ENCODE data around the gene TDRD15.
"Not testable (repeated sequence)": the region's sequence is repeated elsewhere in the genome, so short reads cannot be mapped to it uniquely, and the experiment has no call there.

Gene TDRD15

DNA sequence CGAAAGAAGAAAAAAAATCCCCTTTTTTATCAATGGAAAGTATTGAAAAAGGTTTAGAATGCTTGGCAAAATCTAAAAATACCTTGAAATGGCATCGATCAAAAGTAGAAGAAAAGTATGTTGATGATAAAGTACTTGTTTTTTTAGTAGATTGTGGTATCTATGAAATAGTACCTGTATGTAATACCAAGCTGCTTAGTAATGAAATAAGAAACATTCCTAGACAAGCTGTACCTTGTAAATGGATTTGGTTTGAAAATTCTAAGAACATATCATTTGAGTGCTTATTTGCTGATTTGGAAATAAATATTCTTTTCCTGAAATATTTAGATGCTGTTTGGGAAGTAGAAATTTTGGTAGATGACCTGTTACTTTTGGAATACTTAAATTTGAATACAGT, 18.4 kb downstream of the TDRD15 start:
- in situ Hi-C loops (cut with HindIII; ENCODE audit: low sequenced_read_pairs) = no loop called here

DNA sequence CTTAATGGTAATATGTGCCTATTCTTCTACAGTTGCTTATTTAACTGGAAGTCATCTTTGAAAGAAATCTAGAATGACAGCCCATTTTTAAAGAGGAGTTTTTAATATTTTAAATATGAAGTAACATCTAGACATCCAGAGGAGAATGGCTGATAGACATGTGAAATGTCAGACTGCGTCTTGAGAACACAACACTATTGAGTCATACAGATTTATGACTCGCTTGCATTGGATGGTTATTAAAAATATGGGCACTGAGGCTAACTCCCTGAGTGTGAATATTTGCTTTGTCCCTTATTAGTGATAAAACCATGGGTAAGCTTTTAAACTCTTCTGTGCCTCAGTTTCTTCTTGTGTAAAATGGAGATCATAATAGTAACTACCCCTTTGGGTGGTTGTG, 22.9 kb downstream of the TDRD15 start:
- in situ Hi-C loops (cut with HindIII; ENCODE audit: low sequenced_read_pairs) = no loop called here

DNA sequence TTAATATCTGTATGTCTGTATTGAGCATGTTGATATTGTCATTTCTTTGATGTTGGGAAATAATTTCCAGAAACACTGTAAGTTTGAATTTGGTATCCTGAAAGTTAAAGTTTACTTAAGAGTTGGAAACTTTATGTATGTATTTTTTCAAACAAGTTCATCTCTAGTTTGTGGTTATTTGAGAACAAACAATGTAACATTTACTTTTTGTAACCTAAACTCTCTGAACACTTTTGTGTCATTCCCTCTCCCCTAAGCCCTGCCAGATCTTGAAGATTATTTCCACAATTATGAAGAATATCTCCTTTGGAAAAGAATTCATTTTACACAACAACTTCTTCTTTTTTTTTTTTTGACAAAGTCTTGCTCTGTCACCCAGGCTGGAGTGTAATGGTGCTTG, 24.9 kb downstream of the TDRD15 start:
- in situ Hi-C loops (cut with HindIII; ENCODE audit: low sequenced_read_pairs) = no loop called here

DNA sequence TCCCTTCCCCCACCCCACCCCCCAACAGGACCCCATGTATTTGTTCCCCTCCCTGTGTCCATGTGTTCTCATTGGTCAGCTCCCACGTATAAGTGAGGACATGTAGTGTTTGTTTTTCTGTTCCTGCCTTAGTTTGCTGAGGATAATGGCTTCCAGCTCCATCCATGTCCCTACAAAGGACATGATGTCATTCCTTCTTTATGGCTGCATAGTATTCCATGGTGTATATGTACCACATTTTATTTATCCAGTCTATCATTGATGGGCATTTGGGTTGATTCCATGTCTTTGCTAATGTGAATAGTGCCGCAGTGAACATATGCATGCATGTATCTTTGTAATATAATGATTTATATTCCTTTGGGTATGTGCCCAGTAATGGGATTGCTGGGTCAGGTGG, 27.5 kb downstream of the TDRD15 start:
- in situ Hi-C loops (cut with HindIII; ENCODE audit: low sequenced_read_pairs) = not testable (repeated sequence)

DNA sequence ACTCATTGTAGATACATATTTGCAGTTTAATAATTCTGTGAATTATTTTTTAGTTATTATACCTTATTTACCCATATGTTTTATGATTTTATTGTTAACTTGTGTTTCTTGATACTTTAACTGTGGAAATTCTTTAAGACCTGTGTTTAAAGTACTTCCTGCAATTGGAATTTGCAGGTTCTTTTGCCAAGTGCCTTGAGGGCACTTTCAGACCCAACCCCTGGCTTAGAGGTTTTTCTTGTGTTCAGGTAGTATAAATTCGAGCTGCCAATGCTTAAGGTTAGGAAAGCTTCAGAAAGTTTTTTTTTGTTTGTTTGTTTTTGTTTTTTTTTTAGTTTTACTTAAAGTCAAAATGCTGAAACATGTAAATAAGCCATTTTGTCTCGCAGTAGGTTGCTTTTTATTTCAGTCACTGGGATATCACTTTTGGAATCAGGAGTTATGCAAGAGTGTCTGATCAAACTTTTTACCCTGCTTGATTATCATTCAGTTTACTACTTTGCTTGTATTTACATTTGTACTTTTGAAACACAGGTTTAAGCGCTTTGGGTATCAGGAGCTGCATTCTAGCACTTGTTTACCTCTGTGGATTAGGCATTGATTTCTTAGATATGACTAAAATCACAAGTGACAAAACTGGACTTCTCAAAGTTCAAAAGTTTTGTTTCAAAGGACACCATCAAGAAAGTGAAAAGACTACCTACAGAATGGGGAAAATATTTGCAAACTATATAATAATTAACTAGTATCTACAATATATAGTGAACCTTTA, 31.8 kb downstream of the TDRD15 start:
- in situ Hi-C loops (cut with HindIII; ENCODE audit: low sequenced_read_pairs) = no loop called here

DNA sequence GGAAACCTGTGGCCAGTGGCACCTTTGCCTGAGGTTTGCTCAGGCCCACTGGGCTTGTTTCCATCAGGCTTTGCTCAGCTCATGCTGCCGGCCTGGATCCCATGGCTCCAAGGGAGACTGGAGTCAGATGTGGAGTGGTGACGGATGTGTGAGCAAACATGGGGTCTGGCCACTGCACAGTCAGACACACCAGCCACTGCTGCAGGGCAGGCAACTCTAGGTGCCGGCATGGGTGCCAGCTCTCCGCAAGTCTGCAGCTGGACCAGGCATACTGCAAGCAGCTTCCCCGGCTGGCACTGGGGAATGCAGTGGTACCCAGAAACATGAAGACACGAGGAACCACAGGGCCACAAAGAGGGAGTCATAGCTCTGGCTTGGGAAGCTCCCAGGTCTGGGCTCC, 37.4 kb downstream of the TDRD15 start:
- in situ Hi-C loops (cut with HindIII; ENCODE audit: low sequenced_read_pairs) = no loop called here

DNA sequence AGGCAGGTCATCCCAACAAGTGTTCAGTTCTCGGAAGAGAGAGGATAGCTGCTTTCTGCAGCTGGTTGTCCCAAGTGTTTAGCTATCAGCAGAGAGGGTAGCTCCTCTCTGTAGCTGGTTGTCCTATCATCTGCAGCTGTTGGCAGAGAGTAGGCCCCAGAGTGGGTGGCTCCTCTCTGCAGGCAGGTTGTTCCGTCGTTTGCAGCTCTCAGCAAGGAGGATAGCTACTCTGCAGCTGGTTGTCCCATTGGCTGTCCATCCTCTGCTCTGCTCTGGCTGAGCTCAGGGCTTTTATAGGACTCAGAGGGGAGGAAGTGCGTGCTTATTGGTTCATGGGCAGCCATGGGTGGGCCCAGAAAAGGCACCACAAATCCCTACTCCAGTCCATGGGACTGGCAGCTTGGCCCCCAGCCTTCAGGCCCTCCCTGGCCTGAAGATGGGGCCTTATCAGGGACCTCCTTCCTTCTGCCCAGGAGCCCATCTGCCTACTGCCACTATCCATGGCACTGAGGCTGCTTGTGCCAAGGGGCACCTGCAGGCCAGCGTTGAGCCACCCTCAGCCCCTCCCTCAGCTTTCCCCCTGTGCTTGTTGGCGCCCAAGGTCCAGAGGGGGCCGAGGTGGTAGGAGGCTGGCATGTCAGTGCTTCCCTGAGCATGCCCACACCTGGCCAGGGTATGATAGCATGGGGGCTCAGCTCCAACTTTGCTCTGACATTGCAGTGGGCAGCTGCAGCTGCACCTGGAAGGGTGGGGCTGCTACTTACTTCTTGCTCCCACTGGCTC, 38.3 kb downstream of the TDRD15 start:
- in situ Hi-C loops (cut with HindIII; ENCODE audit: low sequenced_read_pairs) = no loop called here

DNA sequence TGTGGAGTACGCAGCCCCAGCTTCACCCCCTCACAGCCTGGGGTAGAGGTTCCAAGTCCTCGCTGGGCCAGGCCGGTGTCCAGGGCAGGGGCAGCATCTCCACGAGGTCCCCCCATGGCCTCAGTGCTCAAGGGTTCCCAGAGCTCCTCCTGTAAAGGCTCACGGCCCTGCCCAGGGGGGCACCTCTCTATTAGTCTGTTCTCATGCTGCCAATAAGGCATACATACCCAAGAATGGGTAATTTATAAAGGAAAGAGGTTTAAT, 38.8 kb downstream of the TDRD15 start:
- in situ Hi-C loops (cut with HindIII; ENCODE audit: low sequenced_read_pairs) = no loop called here

DNA sequence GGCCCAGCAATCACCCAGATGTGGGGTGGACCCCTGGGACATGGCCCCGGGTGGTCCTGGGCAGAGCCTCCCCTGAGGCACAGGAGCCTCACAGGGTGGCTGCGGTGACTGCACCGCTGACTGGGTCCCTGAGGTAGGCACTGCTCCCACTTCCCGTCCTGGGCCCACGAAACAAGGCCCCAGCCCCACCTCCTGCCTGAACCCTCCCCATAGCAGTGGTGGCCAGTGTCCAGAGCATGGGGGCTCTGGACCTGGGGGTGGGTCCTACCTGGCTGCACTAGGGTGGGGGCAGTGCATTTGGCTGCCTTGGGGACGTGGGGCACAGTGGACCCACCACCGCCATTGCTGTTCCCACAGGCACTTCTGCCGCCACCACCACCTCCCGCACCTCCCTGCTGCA, 39.4 kb downstream of the TDRD15 start:
- in situ Hi-C loops (cut with HindIII; ENCODE audit: low sequenced_read_pairs) = no loop called here

DNA sequence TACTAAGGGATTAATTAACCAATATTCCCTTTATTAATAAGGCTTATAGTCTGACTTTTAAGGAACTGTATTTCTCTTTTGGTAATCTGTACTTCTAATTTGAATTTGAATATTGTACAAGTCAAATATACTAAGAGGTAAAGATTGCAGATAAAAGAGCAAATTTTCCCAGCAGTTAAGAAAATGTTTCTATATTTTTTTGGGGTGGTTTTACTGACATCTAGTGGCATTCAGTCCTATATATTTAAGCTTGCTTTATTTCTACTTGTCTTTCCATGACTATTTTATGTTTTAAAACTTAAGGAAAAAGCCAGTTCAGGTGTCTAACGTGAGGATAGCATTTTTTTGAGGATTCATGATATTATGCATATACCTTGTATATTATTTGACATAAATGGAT, 41.6 kb downstream of the TDRD15 start:
- in situ Hi-C loops (cut with HindIII; ENCODE audit: low sequenced_read_pairs) = no loop called here

DNA sequence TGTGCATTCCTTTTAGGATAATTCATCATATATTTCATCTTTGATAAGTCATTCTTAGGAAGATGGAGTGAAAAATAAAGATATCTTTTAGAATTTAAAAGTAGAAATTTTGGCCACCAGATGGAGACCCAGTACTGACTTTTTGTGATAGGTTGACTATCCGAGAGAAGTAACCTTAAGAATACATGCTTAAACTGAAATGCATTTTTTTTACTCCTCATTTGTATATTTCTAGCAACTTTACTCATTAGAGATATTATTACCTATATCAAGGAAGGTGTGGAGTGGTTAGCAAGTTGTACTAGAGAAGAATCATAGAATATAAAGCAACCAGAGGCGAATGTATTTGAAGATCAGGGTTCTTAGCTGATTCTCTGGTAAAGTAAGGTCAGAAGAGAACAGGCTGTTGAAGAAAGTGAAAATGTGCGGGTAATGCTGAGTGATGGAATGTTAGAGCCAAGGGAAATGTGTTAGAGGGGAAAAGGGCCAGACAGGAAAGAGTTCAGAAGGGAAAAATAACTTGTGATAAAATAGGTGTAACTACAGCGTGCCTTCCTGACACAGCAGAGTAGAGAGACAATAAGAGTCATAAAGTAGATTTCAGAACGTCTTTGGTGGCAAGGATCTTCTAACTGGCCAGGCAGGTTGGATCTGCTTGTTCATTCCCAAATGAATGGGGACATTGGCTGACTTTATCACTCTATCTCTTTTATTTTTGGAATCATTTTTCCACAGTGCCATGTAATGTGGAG, 52.3 kb downstream of the TDRD15 start:
- in situ Hi-C loops (cut with HindIII; ENCODE audit: low sequenced_read_pairs) = no loop called here

DNA sequence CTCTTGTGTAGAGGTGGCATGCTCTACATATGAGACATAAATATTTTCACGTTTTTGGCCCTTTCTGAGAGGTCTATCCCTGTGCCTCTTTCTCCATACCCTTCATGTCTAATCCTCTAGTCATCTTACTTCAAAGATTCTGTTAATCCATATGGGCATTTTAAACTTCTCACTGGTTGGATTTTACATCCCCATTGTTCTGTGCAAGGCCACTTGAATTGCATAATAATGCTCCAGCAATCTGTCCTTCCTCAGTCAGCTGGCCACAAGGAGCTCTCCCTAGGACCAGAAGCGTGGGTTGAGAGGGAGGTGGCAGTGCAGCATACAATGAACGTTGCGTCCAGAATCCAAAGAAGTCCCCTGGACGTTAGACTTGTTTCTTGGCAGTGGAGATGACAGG, 58.2 kb downstream of the TDRD15 start:
- in situ Hi-C loops (cut with HindIII; ENCODE audit: low sequenced_read_pairs) = no loop called here

DNA sequence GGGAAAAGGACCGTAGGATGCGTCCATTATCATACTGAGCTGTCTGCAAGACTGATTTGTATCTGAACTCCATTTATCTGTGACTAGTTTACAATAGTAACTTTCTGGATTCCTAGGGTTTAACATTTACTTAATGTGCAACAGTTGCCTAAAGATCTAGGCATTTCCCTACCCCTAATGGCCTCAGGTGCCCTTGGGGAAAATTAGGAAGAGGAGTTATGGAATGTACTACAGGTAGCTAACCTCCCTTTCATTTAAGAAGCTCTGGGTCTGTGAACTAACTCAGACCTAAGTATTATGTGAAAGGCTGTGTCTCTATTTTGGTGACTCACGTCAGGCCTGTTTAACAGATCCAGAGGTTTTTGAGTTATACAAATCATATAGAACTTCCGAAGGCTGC, 59.5 kb downstream of the TDRD15 start:
- in situ Hi-C loops (cut with HindIII; ENCODE audit: low sequenced_read_pairs) = no loop called here

DNA sequence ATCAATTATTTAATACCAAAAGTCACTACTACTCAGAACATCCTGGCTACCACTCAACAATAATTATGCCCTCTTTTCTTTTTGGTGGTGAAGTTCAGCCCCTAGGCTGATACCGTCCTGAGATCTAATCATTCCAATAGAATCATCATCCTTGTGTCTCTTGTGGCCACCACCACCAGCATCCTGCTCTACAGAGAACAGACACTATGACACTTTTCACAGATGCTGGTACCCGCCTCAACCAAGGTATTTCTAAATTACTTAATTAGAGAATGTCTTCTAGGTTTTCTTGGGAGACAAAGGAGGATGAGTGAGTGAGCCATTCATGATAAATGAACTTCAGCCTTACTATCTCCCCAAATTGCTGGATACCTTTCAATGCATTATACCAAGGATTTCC, 60.0 kb downstream of the TDRD15 start:
- in situ Hi-C loops (cut with HindIII; ENCODE audit: low sequenced_read_pairs) = no loop called here

DNA sequence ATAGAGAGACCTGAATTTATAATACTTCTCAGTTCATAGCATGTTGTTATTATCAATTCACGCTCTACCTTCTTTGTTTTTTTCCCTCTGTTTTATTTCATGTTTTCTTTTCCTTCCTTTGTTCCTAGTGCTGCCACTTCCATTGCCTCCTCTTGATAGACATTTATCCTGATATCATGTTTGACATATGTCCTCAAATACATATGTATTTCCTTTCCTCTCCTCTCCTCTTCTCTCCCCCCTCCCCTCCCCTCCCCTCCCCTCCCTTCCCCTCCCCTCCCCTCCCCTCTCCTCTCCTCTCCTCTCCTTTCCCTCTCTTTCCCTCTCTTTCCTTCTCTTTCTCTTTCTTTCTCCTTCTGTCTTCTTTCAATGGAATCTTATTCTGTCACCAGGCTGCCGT, 67.8 kb downstream of the TDRD15 start:
- in situ Hi-C loops (cut with HindIII; ENCODE audit: low sequenced_read_pairs) = no loop called here
